ENCODE results near the gene AGXT2.

Gene AGXT2

GRCh38 chr5:35081134-35081533 lies 33.4 kb upstream of the AGXT2 start:
- FAIRE-seq (no peak), DNase-seq (ENCODE audit: insufficient read length) (no peak)
- TF ChIP-seq POLR2AphosphoS5 (IDR thresholded peaks at IDR 0.05; ENCODE audit: low read depth, low read length) (no peak), TAF1 (IDR thresholded peaks at IDR 0.05; ENCODE audit: borderline replicate concordance, low read depth, low read length) (no peak), POLR2A (IDR thresholded peaks at IDR 0.05; ENCODE audit: low read depth, low read length) (no peak)

- FAIRE-seq (no peak), DNase-seq (ENCODE audit: insufficient read length) (no peak)
- TF ChIP-seq TAF1 (IDR thresholded peaks at IDR 0.05; ENCODE audit: borderline replicate concordance, low read depth, low read length) = no peak
- no peak for TF ChIP-seq POLR2A (IDR thresholded peaks at IDR 0.05; ENCODE audit: low read depth, low read length)
- TF ChIP-seq POLR2AphosphoS5 (IDR thresholded peaks at IDR 0.05; ENCODE audit: low read depth, low read length) = no peak
Observed at GRCh38 chr5:35073160-35073559, 25.4 kb upstream of the AGXT2 start.

GRCh38 chr5:35069188-35069587 lies 21.4 kb upstream of the AGXT2 start:
- no peak for TF ChIP-seq TAF1 (IDR thresholded peaks at IDR 0.05; ENCODE audit: borderline replicate concordance, low read depth, low read length)
- TF ChIP-seq POLR2A (IDR thresholded peaks at IDR 0.05; ENCODE audit: low read depth, low read length) = no peak
- no peak for TF ChIP-seq POLR2AphosphoS5 (IDR thresholded peaks at IDR 0.05; ENCODE audit: low read depth, low read length)
- FAIRE-seq (no peak), DNase-seq (ENCODE audit: insufficient read length) (no peak)

GRCh38 chr5:35067985-35068384 lies 20.2 kb upstream of the AGXT2 start:
- no peak for DNase-seq (ENCODE audit: insufficient read length)

GRCh38 chr5:35066260-35066795 lies 18.6 kb upstream of the AGXT2 start:
- FAIRE-seq (no peak), DNase-seq (ENCODE audit: insufficient read length) (no peak)
- no peak for TF ChIP-seq POLR2A (IDR thresholded peaks at IDR 0.05; ENCODE audit: low read depth, low read length)
- no peak for TF ChIP-seq POLR2AphosphoS5 (IDR thresholded peaks at IDR 0.05; ENCODE audit: low read depth, low read length)
- TF ChIP-seq TAF1 (IDR thresholded peaks at IDR 0.05; ENCODE audit: borderline replicate concordance, low read depth, low read length) = no peak

More at GRCh38 chr5:35067985-35068384, 20.2 kb upstream of the AGXT2 start:
- FAIRE-seq = no peak
- no peak for TF ChIP-seq POLR2AphosphoS5 (IDR thresholded peaks at IDR 0.05; ENCODE audit: low read depth, low read length)
- TF ChIP-seq TAF1 (IDR thresholded peaks at IDR 0.05; ENCODE audit: borderline replicate concordance, low read depth, low read length) = no peak
- TF ChIP-seq POLR2A (IDR thresholded peaks at IDR 0.05; ENCODE audit: low read depth, low read length) = no peak

GRCh38 chr5:35063414-35063813 lies 15.7 kb upstream of the AGXT2 start:
- DNase-seq (ENCODE audit: insufficient read length) = no peak
- no peak for FAIRE-seq
- TF ChIP-seq POLR2A (IDR thresholded peaks at IDR 0.05; ENCODE audit: low read depth, low read length) = no peak
- no peak for TF ChIP-seq POLR2AphosphoS5 (IDR thresholded peaks at IDR 0.05; ENCODE audit: low read depth, low read length)
- TF ChIP-seq TAF1 (IDR thresholded peaks at IDR 0.05; ENCODE audit: borderline replicate concordance, low read depth, low read length) = no peak

GRCh38 chr5:35061211-35061770 lies 13.5 kb upstream of the AGXT2 start:
- DNase-seq (ENCODE audit: insufficient read length) (no peak), FAIRE-seq (no peak)
- TF ChIP-seq POLR2AphosphoS5 (IDR thresholded peaks at IDR 0.05; ENCODE audit: low read depth, low read length) (no peak), POLR2A (IDR thresholded peaks at IDR 0.05; ENCODE audit: low read depth, low read length) (no peak), TAF1 (IDR thresholded peaks at IDR 0.05; ENCODE audit: borderline replicate concordance, low read depth, low read length) (no peak)

GRCh38 chr5:35060236-35060635 lies 12.5 kb upstream of the AGXT2 start:
- TF ChIP-seq POLR2A (IDR thresholded peaks at IDR 0.05; ENCODE audit: low read depth, low read length) (no peak), TAF1 (IDR thresholded peaks at IDR 0.05; ENCODE audit: borderline replicate concordance, low read depth, low read length) (no peak)
- FAIRE-seq (no peak), DNase-seq (ENCODE audit: insufficient read length) (no peak)

GRCh38 chr5:35059251-35059650 lies 11.5 kb upstream of the AGXT2 start:
- TF ChIP-seq POLR2A (IDR thresholded peaks at IDR 0.05; ENCODE audit: low read depth, low read length) (no peak), TAF1 (IDR thresholded peaks at IDR 0.05; ENCODE audit: borderline replicate concordance, low read depth, low read length) (no peak), POLR2AphosphoS5 (IDR thresholded peaks at IDR 0.05; ENCODE audit: low read depth, low read length) (no peak)
- no peak for DNase-seq (ENCODE audit: insufficient read length)
- FAIRE-seq = no peak

- no peak for FAIRE-seq
Observed at GRCh38 chr5:35058374-35058788, 10.6 kb upstream of the AGXT2 start.

GRCh38 chr5:35056686-35057085 lies 8.9 kb upstream of the AGXT2 start:
- FAIRE-seq = no peak

More at GRCh38 chr5:35058374-35058788, 10.6 kb upstream of the AGXT2 start:
- no peak for DNase-seq (ENCODE audit: insufficient read length)
- no peak for TF ChIP-seq POLR2AphosphoS5 (IDR thresholded peaks at IDR 0.05; ENCODE audit: low read depth, low read length)
- TF ChIP-seq POLR2A (IDR thresholded peaks at IDR 0.05; ENCODE audit: low read depth, low read length) = no peak
- TF ChIP-seq TAF1 (IDR thresholded peaks at IDR 0.05; ENCODE audit: borderline replicate concordance, low read depth, low read length) = no peak

GRCh38 chr5:35052838-35053237 lies 5.1 kb upstream of the AGXT2 start:
- FAIRE-seq = no peak
- TF ChIP-seq POLR2AphosphoS5 (IDR thresholded peaks at IDR 0.05; ENCODE audit: low read depth, low read length) (no peak), POLR2A (IDR thresholded peaks at IDR 0.05; ENCODE audit: low read depth, low read length) (no peak), TAF1 (IDR thresholded peaks at IDR 0.05; ENCODE audit: borderline replicate concordance, low read depth, low read length) (no peak)
- DNase-seq (ENCODE audit: insufficient read length) = no peak

More at GRCh38 chr5:35056686-35057085, 8.9 kb upstream of the AGXT2 start:
- DNase-seq (ENCODE audit: insufficient read length) = no peak
- TF ChIP-seq POLR2A (IDR thresholded peaks at IDR 0.05; ENCODE audit: low read depth, low read length) (no peak), TAF1 (IDR thresholded peaks at IDR 0.05; ENCODE audit: borderline replicate concordance, low read depth, low read length) (no peak), POLR2AphosphoS5 (IDR thresholded peaks at IDR 0.05; ENCODE audit: low read depth, low read length) (no peak)

Measured in GM12892 (cell line).